Measurements from ENCODE around the gene CEP112. TPM values are rescaled to one million over a fixed set of nuclear protein-coding genes. Genes with fewer than 3 reads are reported as not detected.

The CEP112 gene
- total RNA-seq, 1 experiment from 2014 or later: 5.4 TPM

GRCh38 chr17:66221343-66221742 lies 29.4 kb upstream of the CEP112 start:
- Mint-ChIP-seq H3K4me3 (ENCODE audit: low read depth, unreplicated experiment) (no peak overlapping the region), H3K36me3 (ENCODE audit: insufficient read depth, unreplicated experiment) (no peaks in the 10 kb centered on the region), H3K9me3 (ENCODE audit: low read depth, unreplicated experiment) (no peaks in the 10 kb centered on the region), H3K4me1 (ENCODE audit: low read depth, unreplicated experiment) (no peaks in the 10 kb centered on the region), H3K27me3 (ENCODE audit: unreplicated experiment) (peaks cover 28% of the 10 kb centered on the region), H3K27ac (ENCODE audit: unreplicated experiment) (no peak overlapping the region)
- no TSS peak for BruUV-seq (replicated peaks)
- no peak for DNase-seq
- CTCF ChIA-PET: no interaction called here
- TF ChIP-seq, protein P1, sequence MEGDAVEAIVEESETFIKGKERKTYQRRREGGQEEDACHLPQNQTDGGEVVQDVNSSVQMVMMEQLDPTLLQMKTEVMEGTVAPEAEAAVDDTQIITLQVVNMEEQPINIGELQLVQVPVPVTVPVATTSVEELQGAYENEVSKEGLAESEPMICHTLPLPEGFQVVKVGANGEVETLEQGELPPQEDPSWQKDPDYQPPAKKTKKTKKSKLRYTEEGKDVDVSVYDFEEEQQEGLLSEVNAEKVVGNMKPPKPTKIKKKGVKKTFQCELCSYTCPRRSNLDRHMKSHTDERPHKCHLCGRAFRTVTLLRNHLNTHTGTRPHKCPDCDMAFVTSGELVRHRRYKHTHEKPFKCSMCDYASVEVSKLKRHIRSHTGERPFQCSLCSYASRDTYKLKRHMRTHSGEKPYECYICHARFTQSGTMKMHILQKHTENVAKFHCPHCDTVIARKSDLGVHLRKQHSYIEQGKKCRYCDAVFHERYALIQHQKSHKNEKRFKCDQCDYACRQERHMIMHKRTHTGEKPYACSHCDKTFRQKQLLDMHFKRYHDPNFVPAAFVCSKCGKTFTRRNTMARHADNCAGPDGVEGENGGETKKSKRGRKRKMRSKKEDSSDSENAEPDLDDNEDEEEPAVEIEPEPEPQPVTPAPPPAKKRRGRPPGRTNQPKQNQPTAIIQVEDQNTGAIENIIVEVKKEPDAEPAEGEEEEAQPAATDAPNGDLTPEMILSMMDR (IDR thresholded peaks at IDR 0.05; ENCODE audit: unreplicated experiment): no peak
- intact Hi-C loops (cut with micrococcal nuclease; ENCODE audit: unreplicated experiment): no loop called here

DNA sequence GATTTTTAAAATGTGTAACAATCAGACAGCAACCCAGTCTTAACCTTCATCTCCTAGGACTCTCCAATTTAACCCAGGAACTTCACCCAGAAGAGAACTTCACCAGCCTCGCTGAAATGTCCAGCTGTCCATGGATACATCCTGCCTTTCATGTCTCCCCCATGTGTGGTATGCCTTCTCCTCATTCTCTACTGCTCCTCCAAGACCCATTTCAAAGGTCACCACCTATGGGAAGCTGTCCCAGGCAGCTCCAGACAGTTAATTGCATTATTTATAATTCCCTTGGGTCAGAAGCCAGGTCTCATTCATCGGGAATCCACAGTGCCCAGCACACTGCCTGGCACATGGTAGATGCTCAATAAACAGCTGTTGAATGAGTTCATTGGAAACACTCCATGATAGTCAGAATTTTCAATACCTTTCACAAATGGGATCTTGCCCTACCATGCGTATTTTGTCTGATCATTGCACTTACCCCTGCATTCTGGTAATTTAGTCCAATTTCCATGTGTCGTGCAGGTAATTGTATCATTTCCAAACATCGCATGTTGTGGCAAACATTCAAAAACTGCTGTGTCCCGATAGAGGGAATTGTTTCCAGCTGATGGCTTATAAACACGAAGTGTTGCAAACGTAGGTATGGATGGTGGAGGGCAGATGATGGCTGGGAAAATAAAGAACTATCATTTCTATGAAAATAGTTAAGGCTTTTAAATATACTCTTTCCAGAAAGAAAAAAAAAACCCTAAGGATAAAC lies 28.3 kb upstream of the CEP112 start:
- DNase-seq: no peak
- peaks cover 37% of the 10 kb centered on the region for H3K27me3 Mint-ChIP-seq (ENCODE audit: unreplicated experiment)
- no peak overlapping the region for H3K27ac Mint-ChIP-seq (ENCODE audit: unreplicated experiment)
- H3K4me3 Mint-ChIP-seq (ENCODE audit: low read depth, unreplicated experiment): no peak overlapping the region
- H3K9me3 Mint-ChIP-seq (ENCODE audit: low read depth, unreplicated experiment): no peaks in the 10 kb centered on the region
- no peaks in the 10 kb centered on the region for H3K4me1 Mint-ChIP-seq (ENCODE audit: low read depth, unreplicated experiment)
- no peaks in the 10 kb centered on the region for H3K36me3 Mint-ChIP-seq (ENCODE audit: insufficient read depth, unreplicated experiment)
- intact Hi-C loops (cut with micrococcal nuclease; ENCODE audit: unreplicated experiment): no loop called here
- CTCF ChIA-PET: no interaction called here
- BruUV-seq (replicated peaks): no TSS peak
- TF ChIP-seq, protein P1 (IDR thresholded peaks at IDR 0.05; ENCODE audit: unreplicated experiment): no peak

DNA sequence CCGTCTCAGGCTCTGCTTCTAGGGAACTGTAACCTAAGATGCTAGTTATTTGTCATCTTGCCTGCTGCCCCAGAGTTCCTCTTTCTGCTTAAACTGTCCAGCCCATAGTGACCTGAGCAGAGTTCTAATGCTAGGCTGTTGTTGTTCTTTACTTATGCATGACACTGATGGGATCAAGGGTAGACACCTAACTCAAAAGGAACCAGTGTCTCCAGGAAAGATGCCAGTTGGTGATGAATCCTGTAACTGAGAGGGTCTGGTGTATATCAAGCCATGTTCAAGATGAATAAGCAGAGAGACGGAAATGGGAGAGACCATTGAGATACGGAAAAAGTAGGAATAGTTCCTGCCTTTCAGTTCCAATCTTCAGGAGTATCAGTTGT lies 23.6 kb upstream of the CEP112 start:
- intact Hi-C loops (cut with micrococcal nuclease; ENCODE audit: unreplicated experiment): no loop called here
- Mint-ChIP-seq H3K4me3 (ENCODE audit: low read depth, unreplicated experiment) (no peak overlapping the region), H3K27ac (ENCODE audit: unreplicated experiment) (no peak overlapping the region), H3K4me1 (ENCODE audit: low read depth, unreplicated experiment) (no peaks in the 10 kb centered on the region), H3K9me3 (ENCODE audit: low read depth, unreplicated experiment) (no peaks in the 10 kb centered on the region), H3K27me3 (ENCODE audit: unreplicated experiment) (peaks cover 33% of the 10 kb centered on the region), H3K36me3 (ENCODE audit: insufficient read depth, unreplicated experiment) (no peaks in the 10 kb centered on the region)
- BruUV-seq (replicated peaks): no TSS peak
- DNase-seq: no peak
- CTCF ChIA-PET: no interaction called here
- TF ChIP-seq, protein P1 (IDR thresholded peaks at IDR 0.05; ENCODE audit: unreplicated experiment): no peak

DNA sequence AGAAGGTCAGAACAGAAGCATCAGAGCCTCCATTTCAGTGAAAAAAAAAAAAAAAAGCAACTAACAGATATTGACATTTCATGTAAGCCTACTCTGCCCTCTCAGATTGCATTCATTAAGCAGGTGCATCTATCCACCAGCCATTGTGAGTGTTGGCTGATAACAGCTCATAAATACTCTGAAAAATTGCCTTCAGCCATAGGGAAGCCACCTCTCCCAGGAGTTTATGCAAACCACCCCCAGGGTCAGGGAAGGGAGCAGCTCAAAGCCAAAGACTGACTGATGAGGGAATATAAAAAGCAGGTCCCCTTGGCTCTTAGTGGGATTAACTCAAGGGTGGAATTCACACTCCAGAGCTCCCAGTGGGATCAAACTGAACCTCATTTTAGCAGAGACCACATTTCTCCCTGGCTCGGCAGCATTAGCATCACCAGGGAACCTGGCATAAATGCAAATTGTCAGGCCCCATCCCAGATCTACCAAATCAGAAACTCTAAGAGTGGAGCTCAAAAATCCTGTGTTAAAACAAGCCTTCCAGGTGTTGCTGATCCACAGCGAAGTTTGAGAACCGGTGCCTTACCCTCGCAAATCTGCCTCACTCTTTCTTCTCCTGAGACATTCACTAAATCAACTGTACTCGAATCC lies 23.1 kb upstream of the CEP112 start:
- no TSS peak for BruUV-seq (replicated peaks)
- no peak for DNase-seq

More for the DNA sequence above, 23.1 kb upstream of the CEP112 start:
- H3K36me3 Mint-ChIP-seq (ENCODE audit: insufficient read depth, unreplicated experiment): no peaks in the 10 kb centered on the region
- TF ChIP-seq, protein P1 (IDR thresholded peaks at IDR 0.05; ENCODE audit: unreplicated experiment): no peak
- no peak overlapping the region for H3K27ac Mint-ChIP-seq (ENCODE audit: unreplicated experiment)
- H3K27me3 Mint-ChIP-seq (ENCODE audit: unreplicated experiment): peaks cover 33% of the 10 kb centered on the region
- no peaks in the 10 kb centered on the region for H3K9me3 Mint-ChIP-seq (ENCODE audit: low read depth, unreplicated experiment)
- intact Hi-C loops (cut with micrococcal nuclease; ENCODE audit: unreplicated experiment): no loop called here
- CTCF ChIA-PET: no interaction called here
- no peak overlapping the region for H3K4me3 Mint-ChIP-seq (ENCODE audit: low read depth, unreplicated experiment)
- H3K4me1 Mint-ChIP-seq (ENCODE audit: low read depth, unreplicated experiment): no peaks in the 10 kb centered on the region

All from Calu3 (cell line).